HepG2 (cell line): ENCODE data around the gene TOMM6. TPM values are rescaled to one million over a fixed set of nuclear protein-coding genes. Genes with fewer than 3 reads are reported as not detected.

Experiments used
- FOXK1 ChIP-seq: sonication (generic); formaldehyde crosslinking; IDR thresholded peaks from 2 replicates; pipeline ENCODE4 v1.4.0; 2020; ENCODE audit warnings: low read depth, missing genetic modification reagents, borderline replicate concordance
- NCOA2 ChIP-seq: sonication (generic); formaldehyde crosslinking; IDR thresholded peaks from 2 replicates; pipeline ENCODE4 v1.8.0; 2022; ENCODE audit warnings: inconsistent platforms
- TAF15 ChIP-seq: fragments of 200-400 bp; formaldehyde crosslinking; IDR thresholded peaks from one replicate; pipeline ENCODE4 v1.6.1; 2018; ENCODE audit warnings: mild to moderate bottlenecking, low read depth, low read length; ENCODE audit not compliant: poor library complexity, severe bottlenecking
- ZNF609 ChIP-seq: sonication (generic); formaldehyde crosslinking; IDR thresholded peaks from 2 replicates; pipeline ENCODE4 v1.4.0; 2020; ENCODE audit warnings: mild to moderate bottlenecking, missing genetic modification reagents, borderline replicate concordance
- ZNF841 ChIP-seq: sonication (generic); formaldehyde crosslinking; IDR thresholded peaks from 2 replicates; pipeline ENCODE4 v1.8.1; 2023; ENCODE audit warnings: missing genetic modification reagents, borderline replicate concordance
- polyA plus RNA-seq, 8 experiments: library from polyadenylated mRNA; depleted of rRNA in 3 of 8; stranded (reverse) in 7 of 8; unstranded in 1 of 8; fragments of >200 nt; fragmentation: Illumina TruSeq in 4 of 8; extraction: Trizol in 4 of 8; gene quantifications; 2 replicates each; pipeline versions ENCODE4 v1.2.1 to v1.2.3, GENCODE V29; 2011 to 2016; ENCODE audit warnings: low read depth in 4 of 8, missing spikeins in 1 of 8, mixed read lengths in 1 of 8; ENCODE audit not compliant: insufficient read depth in 1 of 8
- total RNA-seq, 5 experiments: library from RNA; depleted of rRNA; stranded (reverse); fragments of >200 nt; fragmentation: Illumina TruSeq; extraction: Trizol; gene quantifications; 2 replicates each; pipeline ENCODE4 v1.2.3, GENCODE V29; 2016; ENCODE audit warnings: low read depth in 1 of 5

Gene TOMM6
- total and polyA plus RNA-seq, 2 of the 13 experiments (the other 11 are each of a cell fraction or from before 2014, with no cell fraction given), result 320 to 321 TPM

GRCh38 chr6:41824571-41825569, 37.4 kb downstream of the TOMM6 start (continued):
- no peak for TF ChIP-seq ZNF609
- no peak for TF ChIP-seq NCOA2 (CRISPR knock-in tag)
- TF ChIP-seq FOXK1 (CRISPR knock-in tag), result no peak
- no peak for TF ChIP-seq TAF15
- TF ChIP-seq ZNF841 (CRISPR knock-in tag), result no peak
